Adrenal gland (tissue), 12 donors: ENCODE data around the gene TIMM13. TPM values are rescaled to one million over a fixed set of nuclear protein-coding genes. Genes with fewer than 3 reads are reported as not detected.

ENCODE experiments used
- DNase-seq, 7 donors: peaks; one replicate each; pipeline ENCODE4 v3.0.0-alpha.2; 2019 to 2020
- H3K27ac ChIP-seq, 5 donors: fragments of 200-600 bp; sonication (generic) in 4 of 5; 1 replicate in 3 of 5; 2 replicates in 2 of 5; pipeline versions ENCODE4 v1.5.1 to v1.8.0; 2016 to 2020; ENCODE audit warnings: mild to moderate bottlenecking in 1 of 5
- H3K27me3 ChIP-seq: fragments of 200-600 bp; 2 replicates; pipeline ENCODE4 v1.8.0; 2021
- H3K36me3 ChIP-seq, 2 donors: fragments of 200-600 bp; replicated peaks in 1 of 2; 1 replicate in 1 of 2; 2 replicates in 1 of 2; pipeline versions ENCODE4 v1.5.1 to v1.8.0; 2018 to 2022
- H3K4me1 ChIP-seq, 2 donors: fragments of 200-600 bp; replicated peaks in 1 of 2; 1 replicate in 1 of 2; 2 replicates in 1 of 2; pipeline versions ENCODE4 v1.5.1 to v1.8.0; 2018 to 2021
- H3K4me3 ChIP-seq, 4 donors: fragments of 200-600 bp; sonication (generic) in 3 of 4; one replicate each; pipeline ENCODE4 v1.5.1; 2016 to 2018
- H3K9me3 ChIP-seq, 3 donors: fragments of 200-600 bp; sonication (generic) in 1 of 3; replicated peaks in 1 of 3; 1 replicate in 2 of 3; 2 replicates in 1 of 3; pipeline versions ENCODE4 v1.5.1 to v1.8.0; 2016 to 2021
- CTCF ChIP-seq, 6 experiments: fragments of 450-650 bp in 4 of 6; fragments of 200-600 bp in 2 of 6; sonication (generic) in 1 of 6; IDR thresholded peaks; 1 replicate in 5 of 6; 2 replicates in 1 of 6; pipeline versions ENCODE4 v1.5.1 to v1.8.0; 2016 to 2021; ENCODE audit warnings: antibody characterized with exemption in 6 of 6, mild to moderate bottlenecking in 2 of 6, moderate library complexity in 1 of 6
- POLR2A ChIP-seq, 2 donors: fragments of 450-650 bp; IDR thresholded peaks; one replicate each; pipeline ENCODE4 v1.6.1; 2017; ENCODE audit warnings: antibody characterized with exemption in 2 of 2, mild to moderate bottlenecking in 2 of 2, moderate library complexity in 1 of 2
- WGBS, 4 donors: extraction: QIAGEN DNeasy Blood & Tissue Kit in 2 of 4; methylation state at CpG; one replicate each; pipeline versions ENCODE4 v1.1.5 to v1.1.7; 2013 to 2017; 5-methylcytosine and 5-hydroxymethylcytosine counted together
- intact Hi-C, 2 donors: fragments of 100-400 bp; cut with DNase I; formaldehyde crosslinking; loops; one replicate each; pipeline versions ENCODE4 v1.14.1 to v1.15.0; 2022 to 2023
- polyA plus RNA-seq, 3 donors: library from polyadenylated mRNA; stranded (reverse); fragments of 200-250 nt in 2 of 3; fragments of 350-450 nt in 1 of 3; fragmentation: Illumina TruSeq in 1 of 3; extraction: RNeasy Lipid Tissue Mini Kit (QIAGEN cat#74804) in 1 of 3; gene quantifications; one replicate each; pipeline ENCODE4 v1.2.3, GENCODE V29; 2013 to 2014
- total RNA-seq, 9 donors: library from RNA; depleted of rRNA in 4 of 9; stranded (reverse); fragments of >200 nt in 4 of 9; fragments of 120-200 nt in 1 of 9; fragmentation: NEBNext Ultra II Directional in 1 of 9; extraction: Animal tissue kit (Norgen Biotek cat#: 25700) in 1 of 9; gene quantifications; one replicate each; pipeline versions ENCODE4 v1.1.0 to v1.2.4, GENCODE V29; 2013 to 2023
- donor health status: healthy with polysubstance abuse.
- donor health status: Bipolar disorder and iron deficiency.
- donor health status: DM: yes; HTN: yes; CAD: no.
- donor health status: DM: no; HTN: no; CAD: no.
- donor health status: DM: no; HTN: no; CAD: no.
- donor health status: DM: yes; HTN: yes; CAD: no.

Gene TIMM13
- total and polyA plus RNA-seq, 12 donors: 32.7 to 198 (median 88.1) TPM

- no peaks in the 10 kb centered on the region for H3K27me3 ChIP-seq
- H3K9me3 ChIP-seq: no peaks in the 10 kb centered on the region
- intact Hi-C loops: no loop called here
- no peak overlapping the region for H3K4me3 ChIP-seq
- 95 to 97% (median 97%) methylated on average over 11 of the region's 11 CpGs for WGBS, 4 donors
- no peak overlapping the region for H3K27ac ChIP-seq
- H3K4me1 ChIP-seq: no peaks in the 10 kb centered on the region
- TF ChIP-seq POLR2A (IDR thresholded peaks at IDR 0.05) (no peak), CTCF (IDR thresholded peaks at IDR 0.05) (no peak)
- no peaks in the 10 kb centered on the region for H3K36me3 ChIP-seq
- no peak for DNase-seq
These were observed 21.6 kb upstream of the TIMM13 start for GRCh38 chr19:2449019-2449418.

- Histone ChIP-seq H3K4me1 (no peaks in the 10 kb centered on the region), H3K9me3 (no peaks in the 10 kb centered on the region), H3K36me3 (peaks cover 0 to 4% of the 10 kb centered on the region in 2 donors), H3K27me3 (no peaks in the 10 kb centered on the region), H3K4me3 (no peak overlapping the region), H3K27ac (no peak overlapping the region)
- TF ChIP-seq CTCF (IDR thresholded peaks at IDR 0.05) (no peak), POLR2A (IDR thresholded peaks at IDR 0.05) (no peak)
- intact Hi-C loops: no loop called here
- 60 to 83% (median 69%) methylated on average over 13 to 19 of the region's 19 CpGs for WGBS, 4 donors
- no peak for DNase-seq
These were observed 19.0 kb upstream of the TIMM13 start for GRCh38 chr19:2446381-2446780.

- Histone ChIP-seq H3K27ac (no peak overlapping the region), H3K27me3 (no peaks in the 10 kb centered on the region), H3K4me3 (no peak overlapping the region), H3K9me3 (no peaks in the 10 kb centered on the region), H3K36me3 (peaks cover 0 to 4% of the 10 kb centered on the region in 2 donors), H3K4me1 (no peaks in the 10 kb centered on the region)
- intact Hi-C loops: no loop called here
- no peak for DNase-seq
- WGBS, 4 donors: 93 to 96% (median 96%) methylated on average over 16 to 34 of the region's 34 CpGs
- TF ChIP-seq CTCF (IDR thresholded peaks at IDR 0.05): no peak
- no peak for TF ChIP-seq POLR2A (IDR thresholded peaks at IDR 0.05)
These were observed 17.0 kb upstream of the TIMM13 start for GRCh38 chr19:2444251-2445002.

- intact Hi-C loops: no loop called here
- H3K9me3 ChIP-seq: no peaks in the 10 kb centered on the region
- DNase-seq: no peak
- WGBS, 4 donors: 92 to 96% (median 94%) methylated on average over 7 to 17 of the region's 17 CpGs
- H3K36me3 ChIP-seq: peaks cover 0 to 4% of the 10 kb centered on the region in 2 donors
- no peaks in the 10 kb centered on the region for H3K27me3 ChIP-seq
- H3K4me1 ChIP-seq: no peaks in the 10 kb centered on the region
- TF ChIP-seq POLR2A (IDR thresholded peaks at IDR 0.05): no peak
- no peak for TF ChIP-seq CTCF (IDR thresholded peaks at IDR 0.05)
- no peak overlapping the region for H3K27ac ChIP-seq
- no peak overlapping the region for H3K4me3 ChIP-seq
These were observed 16.4 kb upstream of the TIMM13 start for GRCh38 chr19:2443785-2444182.
